ENCODE results near the gene SPINT4.

- TF ChIP-seq ARNTL (CRISPR knock-in tag; IDR thresholded peaks at IDR 0.05; ENCODE audit: borderline replicate concordance, low read depth) (no peak), ZNF565 (CRISPR knock-in tag; conservative IDR thresholded peaks at IDR 0.05; ENCODE audit: low read depth) (no peak), OSR1 (CRISPR knock-in tag; IDR thresholded peaks at IDR 0.05) (no peak), TOX (CRISPR knock-in tag; IDR thresholded peaks at IDR 0.05; ENCODE audit: borderline replicate concordance) (no peak), SNAI2 (CRISPR knock-in tag; IDR thresholded peaks at IDR 0.05) (no peak), POU6F1 (CRISPR knock-in tag; IDR thresholded peaks at IDR 0.05; ENCODE audit: borderline replicate concordance, low read depth) (no peak), TSHZ2 (CRISPR knock-in tag; IDR thresholded peaks at IDR 0.05) (no peak), CREB5 (CRISPR knock-in tag; IDR thresholded peaks at IDR 0.05; ENCODE audit: low read depth) (no peak), ZFP30 (CRISPR knock-in tag; IDR thresholded peaks at IDR 0.05) (no peak), GLIS3 (CRISPR knock-in tag; IDR thresholded peaks at IDR 0.05) (no peak), PATZ1 (CRISPR knock-in tag; IDR thresholded peaks at IDR 0.05; ENCODE audit: borderline replicate concordance) (no peak), ISL1 (CRISPR knock-in tag; IDR thresholded peaks at IDR 0.05) (no peak), PPARA (CRISPR knock-in tag; IDR thresholded peaks at IDR 0.05; ENCODE audit: borderline replicate concordance) (no peak), ZFP3 (CRISPR knock-in tag; IDR thresholded peaks at IDR 0.05) (no peak)
Measured at GRCh38 chr20:45745015-45745414, 22.9 kb downstream of the SPINT4 start.
